Measurements from ENCODE around the gene RETREG3. TPM values are rescaled to one million over a fixed set of nuclear protein-coding genes. Genes with fewer than 3 reads are reported as not detected.
"Not testable (repeated sequence)": the region's sequence is repeated elsewhere in the genome, so short reads cannot be mapped to it uniquely, and the experiment has no call there.

Gene RETREG3
- total RNA-seq, 2 donors from 2014 or later: 30.4 to 31.1 TPM

- H3K9me3 ChIP-seq: no peaks in the 10 kb centered on the region
- H3K4me3 ChIP-seq: no peak overlapping the region
- H3K36me3 ChIP-seq: peaks cover 39% of the 10 kb centered on the region
- H3K27me3 ChIP-seq: no peaks in the 10 kb centered on the region
- TF ChIP-seq CTCF (IDR thresholded peaks at IDR 0.05): no peak
- DNase-seq (ENCODE audit: low spot score): no peak
- H3K4me1 ChIP-seq: peaks cover 0 to 24% of the 10 kb centered on the region in 2 donors
- H3K27ac ChIP-seq: no peak overlapping the region
These were observed 2.8 kb upstream of the RETREG3 start for GRCh38 chr17:42612013-42612412.

- peak overlapping the region; percentile 45 to 91 for H3K4me3 ChIP-seq
- not testable (repeated sequence) for H3K9me3 ChIP-seq; H3K27me3 ChIP-seq; DNase-seq (ENCODE audit: low spot score)
- peaks cover 0 to 40% of the 10 kb centered on the region in 2 donors for H3K4me1 ChIP-seq
- peak overlapping the region; percentile 85 to 89 for H3K27ac ChIP-seq
- H3K36me3 ChIP-seq: peaks cover 32% of the 10 kb centered on the region
These were observed 934 bp upstream of the RETREG3 start for GRCh38 chr17:42609814-42610801.

- H3K4me1 ChIP-seq: peaks cover 0 to 48% of the 10 kb centered on the region in 2 donors
These were observed 631 bp downstream of the RETREG3 start for GRCh38 chr17:42608305-42609181.

GRCh38 chr17:42607769-42608168 lies 1.4 kb downstream of the RETREG3 start:
- H3K27ac ChIP-seq: no peak overlapping the region
- TF ChIP-seq CTCF (IDR thresholded peaks at IDR 0.05): no peak

More at GRCh38 chr17:42608305-42609181, 631 bp downstream of the RETREG3 start:
- Histone ChIP-seq H3K9me3 (no peaks in the 10 kb centered on the region), H3K27ac (peak overlapping the region; percentile 89 to 94), H3K4me3 (peak overlapping the region; percentile 88 to 91), H3K36me3 (peaks cover 18% of the 10 kb centered on the region), H3K27me3 (no peaks in the 10 kb centered on the region)
- no peak for TF ChIP-seq CTCF (IDR thresholded peaks at IDR 0.05)
- no peak for DNase-seq (ENCODE audit: low spot score)

GRCh38 chr17:42603318-42603717 lies 5.9 kb downstream of the RETREG3 start:
- Histone ChIP-seq H3K27ac (no peak overlapping the region), H3K9me3 (no peaks in the 10 kb centered on the region), H3K27me3 (no peaks in the 10 kb centered on the region), H3K4me3 (no peak overlapping the region), H3K4me1 (peaks cover 0 to 47% of the 10 kb centered on the region in 2 donors), H3K36me3 (no peaks in the 10 kb centered on the region)
- DNase-seq (ENCODE audit: low spot score): no peak
- TF ChIP-seq CTCF (IDR thresholded peaks at IDR 0.05): no peak

More at GRCh38 chr17:42607769-42608168, 1.4 kb downstream of the RETREG3 start:
- H3K4me1 ChIP-seq: peaks cover 0 to 48% of the 10 kb centered on the region in 2 donors
- H3K36me3 ChIP-seq: peaks cover 10% of the 10 kb centered on the region
- no peak for DNase-seq (ENCODE audit: low spot score)
- peak overlapping the region in 1 of 2 donors; percentile 91 for H3K4me3 ChIP-seq
- no peaks in the 10 kb centered on the region for H3K27me3 ChIP-seq
- H3K9me3 ChIP-seq: no peaks in the 10 kb centered on the region

Measured in right atrium auricular region (tissue), 2 donors.